Breast epithelium (tissue), 4 donors: ENCODE results near the gene HSDL2. TPM values are rescaled to one million over a fixed set of nuclear protein-coding genes. Genes with fewer than 3 reads are reported as not detected.

Source experiments
- DNase-seq, 2 donors: peaks; one replicate each; pipeline ENCODE4 v3.0.0-alpha.2; 2019; ENCODE audit warnings: low spot score in 2 of 2
- H3K27ac ChIP-seq, 2 donors: fragments of 200-600 bp; sonication (generic) in 1 of 2; one replicate each; pipeline ENCODE4 v1.5.1; 2016 to 2019; ENCODE audit warnings: mild to moderate bottlenecking in 1 of 2
- H3K27me3 ChIP-seq, 2 donors: fragments of 200-600 bp; sonication (generic) in 1 of 2; one replicate each; pipeline versions ENCODE4 v1.5.1 to v1.6.0; 2017 to 2019; ENCODE audit warnings: control low read depth in 1 of 2, mild to moderate bottlenecking in 1 of 2
- H3K36me3 ChIP-seq: fragments of 200-600 bp; one replicate; pipeline ENCODE4 v1.5.1; 2019
- H3K4me1 ChIP-seq, 2 donors: fragments of 200-600 bp; sonication (generic); one replicate each; pipeline ENCODE4 v1.5.1; 2016 to 2019; ENCODE audit warnings: control low read depth in 1 of 2
- H3K4me3 ChIP-seq, 3 donors: fragments of 200-600 bp; sonication (generic); 1 replicate in 2 of 3; 2 replicates in 1 of 3; pipeline ENCODE4 v1.5.1; 2016 to 2019; ENCODE audit warnings: mild to moderate bottlenecking in 3 of 3, moderate library complexity in 2 of 3
- H3K9me3 ChIP-seq, 2 donors: fragments of 200-600 bp; sonication (generic) in 1 of 2; one replicate each; pipeline ENCODE4 v1.5.1; 2016 to 2019; ENCODE audit warnings: control low read depth in 1 of 2
- CTCF ChIP-seq, 3 donors: fragments of 450-650 bp; IDR thresholded peaks; one replicate each; pipeline ENCODE4 v1.5.1; 2016 to 2017; ENCODE audit warnings: antibody characterized with exemption in 3 of 3, mild to moderate bottlenecking in 3 of 3, moderate library complexity in 3 of 3
- POLR2A ChIP-seq: fragments of 450-650 bp; IDR thresholded peaks from one replicate; pipeline ENCODE4 v1.6.1; 2016; ENCODE audit warnings: antibody characterized with exemption, mild to moderate bottlenecking, moderate library complexity
- POLR2AphosphoS5 ChIP-seq, 3 donors: sonication (generic); formaldehyde crosslinking; IDR thresholded peaks; one replicate each; pipeline ENCODE4 v1.6.1; 2017; ENCODE audit warnings: antibody characterized with exemption in 3 of 3
- intact Hi-C: fragments of 100-400 bp; cut with DNase I; formaldehyde crosslinking; loops from one replicate; pipeline ENCODE4 v1.15.1; 2023; ENCODE audit warnings: low total_unique reads
- total RNA-seq, 3 donors: library from RNA; depleted of rRNA; stranded (reverse); fragments of >200 nt; gene quantifications; one replicate each; pipeline ENCODE4 v1.1.0, GENCODE V29; 2016

HSDL2 gene
- total RNA-seq, 3 donors from 2014 or later: 30.7 to 124 (median 52.8) TPM

- H3K4me1 ChIP-seq: no peaks in the 10 kb centered on the region
- TF ChIP-seq POLR2A: no peak
- no peak for TF ChIP-seq CTCF (IDR thresholded peaks at IDR 0.05)
- TF ChIP-seq POLR2AphosphoS5 (IDR thresholded peaks at IDR 0.05): no peak
- H3K27ac ChIP-seq: no peak overlapping the region
- H3K4me3 ChIP-seq: no peak overlapping the region
- no peaks in the 10 kb centered on the region for H3K27me3 ChIP-seq
- intact Hi-C loops: no loop called here
- H3K36me3 ChIP-seq: no peaks in the 10 kb centered on the region
- DNase-seq: no peak
- H3K9me3 ChIP-seq: no peaks in the 10 kb centered on the region
Observed at GRCh38 chr9:112439171-112439570, 59.3 kb downstream of the HSDL2 start.

DNA sequence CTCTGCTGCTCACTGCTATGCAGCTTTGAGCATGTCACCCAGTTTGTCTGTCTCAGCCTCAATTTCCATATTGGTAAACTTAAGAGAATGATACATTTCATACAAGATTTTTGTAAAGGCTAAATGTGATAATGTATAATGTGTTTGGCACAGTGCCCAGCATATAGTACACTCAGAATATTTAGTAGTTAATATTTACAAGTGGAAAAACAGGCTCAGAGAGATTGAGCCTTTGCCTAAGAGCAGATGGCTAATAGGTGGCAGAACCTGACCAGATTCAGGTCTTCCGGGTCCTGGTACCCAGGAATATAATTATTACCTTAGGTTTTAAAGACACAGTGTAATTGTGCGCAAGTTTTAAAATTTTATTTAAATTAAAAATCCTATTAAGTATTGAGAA, 59.9 kb downstream of the HSDL2 start:
- no peak overlapping the region for H3K4me3 ChIP-seq
- DNase-seq: no peak
- no peaks in the 10 kb centered on the region for H3K36me3 ChIP-seq
- no peak overlapping the region for H3K27ac ChIP-seq
- H3K27me3 ChIP-seq: no peaks in the 10 kb centered on the region
- no peaks in the 10 kb centered on the region for H3K4me1 ChIP-seq
- H3K9me3 ChIP-seq: no peaks in the 10 kb centered on the region
- intact Hi-C loops: no loop called here
- TF ChIP-seq POLR2AphosphoS5 (IDR thresholded peaks at IDR 0.05): no peak
- TF ChIP-seq CTCF (IDR thresholded peaks at IDR 0.05): no peak
- TF ChIP-seq POLR2A: no peak

GRCh38 chr9:112443200-112443599, 63.3 kb downstream of the HSDL2 start:
- no peak overlapping the region for H3K27ac ChIP-seq
- intact Hi-C loops: no loop called here
- no peaks in the 10 kb centered on the region for H3K9me3 ChIP-seq
- no peaks in the 10 kb centered on the region for H3K36me3 ChIP-seq
- H3K4me3 ChIP-seq: no peak overlapping the region
- TF ChIP-seq POLR2AphosphoS5 (IDR thresholded peaks at IDR 0.05): no peak
- TF ChIP-seq CTCF (IDR thresholded peaks at IDR 0.05): peak in 1 of 3 donors; percentile 24
- no peak for DNase-seq
- H3K27me3 ChIP-seq: no peaks in the 10 kb centered on the region
- H3K4me1 ChIP-seq: no peaks in the 10 kb centered on the region

- no peak for DNase-seq
- Histone ChIP-seq H3K9me3 (no peaks in the 10 kb centered on the region), H3K27ac (no peak overlapping the region), H3K4me3 (no peak overlapping the region), H3K27me3 (no peaks in the 10 kb centered on the region), H3K4me1 (no peaks in the 10 kb centered on the region), H3K36me3 (no peaks in the 10 kb centered on the region)
- intact Hi-C loops: no loop called here
- no peak for TF ChIP-seq POLR2A
- TF ChIP-seq POLR2AphosphoS5 (IDR thresholded peaks at IDR 0.05): no peak
- no peak for TF ChIP-seq CTCF (IDR thresholded peaks at IDR 0.05)
Observed at GRCh38 chr9:112443636-112444035, 63.7 kb downstream of the HSDL2 start.

DNA sequence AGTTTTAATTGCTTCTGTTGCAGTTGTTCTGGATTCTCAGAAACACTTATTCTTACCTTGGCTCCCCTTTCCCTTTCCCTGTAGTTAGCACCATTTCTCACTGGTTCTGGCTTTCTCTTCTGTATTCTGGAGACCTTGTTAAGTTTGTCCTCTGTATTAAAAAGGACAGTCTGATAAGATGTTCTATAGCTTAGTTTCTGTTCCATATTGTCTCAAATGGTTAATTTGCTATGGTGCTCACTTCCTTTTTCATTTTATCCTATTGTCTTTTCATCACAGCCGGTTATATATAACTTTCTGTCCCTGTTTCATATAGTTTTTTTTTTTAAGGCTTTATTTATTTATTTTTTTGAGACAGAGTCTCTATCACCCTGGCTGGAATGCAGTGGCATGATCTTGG, 65.3 kb downstream of the HSDL2 start:
- DNase-seq: no peak
- Histone ChIP-seq H3K36me3 (no peaks in the 10 kb centered on the region), H3K27ac (no peak overlapping the region), H3K4me3 (no peak overlapping the region), H3K4me1 (no peaks in the 10 kb centered on the region), H3K27me3 (no peaks in the 10 kb centered on the region), H3K9me3 (no peaks in the 10 kb centered on the region)
- intact Hi-C loops: no loop called here
- no peak for TF ChIP-seq CTCF (IDR thresholded peaks at IDR 0.05)
- no peak for TF ChIP-seq POLR2A
- no peak for TF ChIP-seq POLR2AphosphoS5 (IDR thresholded peaks at IDR 0.05)
